ENCODE results near the gene DNAH1.

Gene DNAH1

DNA sequence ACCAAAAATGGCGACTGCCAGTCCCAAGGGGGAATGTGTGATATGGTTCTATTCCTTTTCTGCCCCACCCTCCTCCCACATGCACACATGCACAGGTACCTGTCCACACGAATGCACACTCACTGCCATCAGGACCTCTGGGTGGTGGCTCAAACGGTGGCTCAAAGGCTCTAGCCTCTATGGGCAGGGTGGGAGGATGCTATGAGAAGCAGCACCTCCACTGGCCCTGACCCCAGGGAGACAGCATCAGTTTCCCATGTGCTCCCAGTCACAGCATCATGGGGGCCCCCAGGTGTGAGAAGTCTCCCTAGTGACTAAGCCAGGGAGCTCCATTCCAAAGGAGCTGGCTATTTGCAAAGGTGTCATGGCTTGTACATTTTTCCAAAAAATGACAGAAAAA, 112.9 kb downstream of the DNAH1 start:
- ATAC-seq = no peak
- no peaks in the 10 kb centered on the region for H3K4me1 Mint-ChIP-seq
- H3K9me3 Mint-ChIP-seq = no peaks in the 10 kb centered on the region
- no peak overlapping the region for H3K4me3 Mint-ChIP-seq
- no peak overlapping the region for H3K27ac Mint-ChIP-seq
- no peaks in the 10 kb centered on the region for H3K27me3 Mint-ChIP-seq
- no peaks in the 10 kb centered on the region for H3K36me3 Mint-ChIP-seq

DNA sequence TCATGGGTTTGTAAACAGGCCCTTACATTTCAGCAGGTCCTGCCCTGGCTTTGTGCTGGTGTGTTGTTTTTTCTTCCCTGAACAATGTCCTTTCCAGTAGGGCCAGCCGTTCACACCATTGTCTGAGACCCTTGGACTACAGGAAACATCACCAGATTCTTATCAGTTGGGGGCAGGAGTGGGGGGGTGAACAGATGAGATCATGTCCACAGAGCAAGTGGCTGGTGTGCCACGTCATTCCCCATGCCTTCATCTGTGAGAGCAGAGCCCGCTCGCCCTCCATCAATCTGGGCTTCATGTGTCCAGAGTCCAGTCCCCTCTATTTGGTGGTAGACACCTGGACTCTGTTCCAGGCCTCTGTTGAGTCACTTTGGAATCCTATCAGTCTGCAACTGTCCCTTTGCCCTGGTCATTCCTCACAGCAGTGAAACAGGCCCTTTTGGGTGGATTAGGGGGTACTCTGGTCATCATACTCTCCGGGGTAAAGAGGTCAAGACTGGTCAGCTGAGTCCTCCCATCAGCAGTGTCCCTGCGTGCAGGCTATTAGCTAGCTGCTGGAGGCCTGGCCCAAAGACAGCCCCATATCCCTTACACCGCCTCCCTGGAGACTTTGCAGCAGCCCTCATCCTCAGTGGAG, 113.8 kb downstream of the DNAH1 start:
- no peak overlapping the region for H3K4me3 Mint-ChIP-seq
- ATAC-seq = no peak
- no peaks in the 10 kb centered on the region for H3K4me1 Mint-ChIP-seq
- H3K9me3 Mint-ChIP-seq = no peaks in the 10 kb centered on the region
- no peaks in the 10 kb centered on the region for H3K27me3 Mint-ChIP-seq
- H3K27ac Mint-ChIP-seq = no peak overlapping the region
- H3K36me3 Mint-ChIP-seq = no peaks in the 10 kb centered on the region

DNA sequence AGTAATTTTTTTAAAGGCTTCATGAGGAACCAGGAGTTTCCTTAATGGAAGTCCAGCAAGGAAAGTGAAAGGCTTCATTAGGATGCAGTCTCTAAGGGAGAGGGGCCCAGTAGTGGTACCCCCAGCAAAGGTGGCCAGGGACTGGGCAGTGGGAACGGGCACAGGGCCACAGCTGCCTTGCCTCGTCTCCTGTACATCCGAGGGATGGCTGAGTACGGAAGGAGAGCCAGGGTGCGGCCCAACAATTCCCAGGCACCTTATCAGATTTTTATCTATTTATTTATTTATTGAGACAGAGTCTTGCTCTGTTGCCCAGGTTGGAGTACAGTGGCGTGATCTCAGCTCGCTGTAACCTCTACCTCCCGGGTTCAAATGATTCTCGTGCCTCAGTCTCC, 114.3 kb downstream of the DNAH1 start:
- Mint-ChIP-seq H3K4me3 (no peak overlapping the region), H3K27ac (no peak overlapping the region), H3K36me3 (no peaks in the 10 kb centered on the region), H3K9me3 (no peaks in the 10 kb centered on the region), H3K4me1 (no peaks in the 10 kb centered on the region), H3K27me3 (no peaks in the 10 kb centered on the region)
- ATAC-seq = no peak

DNA sequence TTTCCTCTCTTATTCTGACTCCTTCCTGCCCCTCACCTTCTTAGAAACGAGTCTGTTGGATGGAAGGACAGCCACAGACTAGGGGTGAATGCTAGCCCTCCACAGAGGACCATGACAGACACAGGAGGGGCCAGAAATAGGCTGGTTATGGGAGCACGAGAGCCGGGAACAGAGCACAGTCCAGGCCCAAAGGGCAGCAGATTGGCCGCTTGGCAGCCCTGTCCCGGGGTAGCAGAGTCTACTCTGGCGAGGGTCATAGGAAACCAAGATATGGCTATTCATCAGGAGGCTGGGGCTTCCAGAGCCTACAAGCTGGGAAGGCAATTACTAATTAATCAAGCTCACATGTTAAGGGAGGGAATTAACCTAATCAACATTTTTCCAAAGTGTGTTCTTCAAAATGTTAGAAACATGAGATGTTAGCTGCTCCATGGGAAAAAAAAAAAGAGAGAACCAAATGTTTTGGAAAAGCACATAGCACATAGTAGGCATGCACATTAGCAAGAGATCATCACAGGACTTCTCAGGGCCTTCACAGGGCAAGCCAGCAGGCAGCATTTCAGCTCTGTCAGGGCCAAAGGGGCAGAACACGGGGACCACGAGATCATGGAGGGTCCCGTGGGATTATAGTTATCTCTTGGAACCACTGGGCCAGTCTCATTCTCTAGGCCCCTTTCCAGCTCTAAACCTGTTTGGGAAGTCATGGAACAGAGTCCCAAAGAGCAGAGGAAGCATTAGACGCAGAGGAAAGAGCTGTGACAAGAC, 115.5 kb downstream of the DNAH1 start:
- Mint-ChIP-seq H3K9me3 (no peaks in the 10 kb centered on the region), H3K27me3 (peaks cover 8% of the 10 kb centered on the region), H3K36me3 (no peaks in the 10 kb centered on the region), H3K4me3 (no peak overlapping the region), H3K4me1 (no peaks in the 10 kb centered on the region), H3K27ac (no peak overlapping the region)
- ATAC-seq = no peak

DNA sequence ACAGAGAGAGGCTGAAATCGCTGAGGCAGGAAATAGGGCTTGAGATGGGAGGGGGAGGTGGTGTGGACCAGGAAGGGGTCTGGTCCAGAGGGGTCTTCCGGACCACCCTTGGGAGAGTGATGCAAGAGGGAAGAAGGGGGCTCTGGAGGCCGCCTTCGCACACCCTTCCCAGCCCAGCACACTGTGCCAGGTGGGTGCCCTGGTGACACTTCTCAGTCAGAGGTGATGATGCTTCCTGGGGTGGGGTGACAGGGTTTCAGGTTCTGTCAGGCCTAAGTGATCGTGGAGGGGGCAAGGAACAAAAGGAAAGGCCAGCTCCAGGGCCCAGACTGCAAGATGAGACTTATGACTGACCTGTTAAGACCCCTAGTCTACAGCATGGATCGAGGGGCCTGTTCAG, 116.1 kb downstream of the DNAH1 start:
- Mint-ChIP-seq H3K27me3 (peaks cover 8% of the 10 kb centered on the region), H3K4me1 (no peaks in the 10 kb centered on the region), H3K4me3 (no peak overlapping the region), H3K36me3 (no peaks in the 10 kb centered on the region), H3K9me3 (no peaks in the 10 kb centered on the region), H3K27ac (no peak overlapping the region)
- ATAC-seq = no peak

DNA sequence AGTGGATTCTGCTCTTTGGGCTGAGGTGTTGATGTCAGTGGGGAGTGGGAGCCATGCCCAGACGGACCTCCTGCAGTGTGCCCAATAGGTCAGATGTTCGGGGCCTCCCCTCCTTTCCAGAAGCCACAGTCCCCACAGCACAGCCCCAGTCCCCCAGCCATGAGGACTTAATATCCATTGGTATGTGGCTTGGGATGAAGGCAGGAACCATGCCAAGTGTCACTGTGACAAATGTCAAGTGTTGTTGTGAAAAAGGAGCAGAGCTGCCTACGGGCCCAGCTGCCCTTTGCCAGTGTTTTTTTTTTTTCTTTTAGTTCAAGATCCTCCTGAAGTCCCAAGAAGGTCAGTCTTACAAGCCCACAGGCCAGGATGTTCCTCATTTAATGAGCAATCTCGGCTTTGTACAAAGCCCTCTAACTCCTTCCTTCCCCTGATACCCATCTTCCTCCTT, 116.6 kb downstream of the DNAH1 start:
- peaks cover 8% of the 10 kb centered on the region for H3K27me3 Mint-ChIP-seq
- H3K9me3 Mint-ChIP-seq = no peaks in the 10 kb centered on the region
- ATAC-seq = no peak
- no peak overlapping the region for H3K27ac Mint-ChIP-seq
- no peaks in the 10 kb centered on the region for H3K4me1 Mint-ChIP-seq
- H3K4me3 Mint-ChIP-seq = no peak overlapping the region
- no peaks in the 10 kb centered on the region for H3K36me3 Mint-ChIP-seq

DNA sequence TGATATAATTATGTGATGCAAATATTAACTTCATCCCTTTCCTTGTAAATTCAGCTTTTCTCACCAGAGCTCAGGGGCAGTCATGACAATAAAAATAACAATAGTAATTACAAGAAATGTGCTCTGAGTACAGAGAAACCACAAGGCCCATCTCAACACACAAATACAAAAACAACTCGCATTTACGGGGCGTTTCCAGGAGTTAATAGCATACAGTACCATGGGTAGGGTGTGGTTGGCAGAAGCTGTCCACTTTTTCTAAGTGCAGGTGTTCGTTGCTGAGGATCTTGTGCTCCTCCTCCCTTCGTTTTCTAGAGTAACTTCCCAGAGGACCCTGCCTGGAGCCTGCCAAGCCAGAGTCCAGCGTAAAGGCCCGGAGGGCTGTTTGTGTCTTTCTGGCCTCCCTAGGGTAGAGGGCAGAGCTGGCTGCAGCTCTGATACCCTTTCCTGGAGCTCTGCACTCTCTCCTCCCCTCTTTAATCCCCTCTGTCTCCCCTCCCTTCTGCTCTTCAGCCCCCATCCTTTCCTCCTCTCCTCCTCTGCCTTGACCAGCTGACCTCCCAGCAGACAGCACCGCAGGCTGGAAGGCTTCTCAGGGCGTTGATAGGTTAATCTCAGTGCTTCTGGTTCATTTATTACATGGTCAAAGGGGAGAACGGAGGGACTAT, 117.3 kb downstream of the DNAH1 start:
- Mint-ChIP-seq H3K27ac (no peak overlapping the region), H3K27me3 (peaks cover 8% of the 10 kb centered on the region), H3K36me3 (no peaks in the 10 kb centered on the region), H3K9me3 (no peaks in the 10 kb centered on the region), H3K4me3 (no peak overlapping the region), H3K4me1 (no peaks in the 10 kb centered on the region)
- ATAC-seq = no peak

DNA sequence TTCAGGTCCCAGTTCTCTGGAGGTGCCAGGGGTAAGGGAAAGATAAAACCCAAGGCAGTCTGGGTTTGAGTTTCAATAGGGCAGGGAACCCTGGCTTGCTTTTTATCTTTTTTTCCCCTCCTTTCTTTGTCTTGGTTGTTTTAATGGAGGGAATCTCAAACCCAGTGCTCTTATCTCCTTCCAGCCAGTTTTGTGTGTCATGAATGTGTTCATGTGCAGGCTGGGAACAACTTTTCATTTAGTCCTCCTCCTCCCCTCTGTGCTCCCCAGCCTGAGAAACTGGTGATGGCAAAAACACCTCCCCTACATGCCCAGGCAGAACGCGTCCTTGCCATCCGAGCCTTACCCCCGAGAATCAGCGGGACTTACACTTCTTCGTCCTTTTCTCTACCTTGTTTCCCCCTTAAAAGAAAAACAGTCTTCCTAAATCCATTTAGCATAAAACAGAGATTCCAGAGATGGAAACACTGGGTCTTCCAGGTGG, 117.9 kb downstream of the DNAH1 start:
- Mint-ChIP-seq H3K27ac (no peak overlapping the region), H3K9me3 (no peaks in the 10 kb centered on the region), H3K4me3 (no peak overlapping the region), H3K27me3 (peaks cover 8% of the 10 kb centered on the region), H3K4me1 (no peaks in the 10 kb centered on the region), H3K36me3 (no peaks in the 10 kb centered on the region)
- ATAC-seq = no peak

DNA sequence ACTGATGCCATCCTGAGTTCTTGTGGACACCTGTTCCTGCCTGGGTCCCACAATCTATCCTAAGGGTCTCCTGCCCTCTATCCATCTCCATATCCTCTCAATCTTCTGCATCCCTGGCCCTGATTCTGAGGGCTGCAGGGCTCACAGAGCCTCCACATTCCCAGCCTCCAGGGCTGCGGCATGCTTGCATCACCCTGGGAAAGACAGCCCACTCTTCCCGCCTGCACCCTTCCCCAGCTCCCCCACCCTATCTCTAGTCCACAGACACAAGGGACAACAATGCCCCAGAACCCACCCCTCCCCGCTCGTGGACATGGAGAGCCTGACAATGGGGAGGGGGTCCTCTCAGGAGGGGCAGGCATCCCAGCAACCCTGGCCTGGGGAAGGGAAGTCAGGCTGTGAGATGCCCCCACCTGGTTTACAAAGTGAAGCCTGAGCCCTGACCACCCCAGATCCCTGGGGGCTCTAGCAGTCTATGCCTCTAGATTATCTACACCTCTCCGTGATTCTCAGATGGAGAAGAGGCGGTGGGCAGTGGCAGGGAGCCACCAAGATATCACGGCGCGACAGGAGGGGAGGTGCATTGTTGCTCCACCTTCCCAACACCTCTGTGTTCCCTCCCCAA, 118.5 kb downstream of the DNAH1 start:
- Mint-ChIP-seq H3K4me3 (no peak overlapping the region), H3K27me3 (peaks cover 8% of the 10 kb centered on the region), H3K4me1 (no peaks in the 10 kb centered on the region), H3K27ac (no peak overlapping the region), H3K9me3 (no peaks in the 10 kb centered on the region), H3K36me3 (no peaks in the 10 kb centered on the region)
- ATAC-seq = no peak

DNA sequence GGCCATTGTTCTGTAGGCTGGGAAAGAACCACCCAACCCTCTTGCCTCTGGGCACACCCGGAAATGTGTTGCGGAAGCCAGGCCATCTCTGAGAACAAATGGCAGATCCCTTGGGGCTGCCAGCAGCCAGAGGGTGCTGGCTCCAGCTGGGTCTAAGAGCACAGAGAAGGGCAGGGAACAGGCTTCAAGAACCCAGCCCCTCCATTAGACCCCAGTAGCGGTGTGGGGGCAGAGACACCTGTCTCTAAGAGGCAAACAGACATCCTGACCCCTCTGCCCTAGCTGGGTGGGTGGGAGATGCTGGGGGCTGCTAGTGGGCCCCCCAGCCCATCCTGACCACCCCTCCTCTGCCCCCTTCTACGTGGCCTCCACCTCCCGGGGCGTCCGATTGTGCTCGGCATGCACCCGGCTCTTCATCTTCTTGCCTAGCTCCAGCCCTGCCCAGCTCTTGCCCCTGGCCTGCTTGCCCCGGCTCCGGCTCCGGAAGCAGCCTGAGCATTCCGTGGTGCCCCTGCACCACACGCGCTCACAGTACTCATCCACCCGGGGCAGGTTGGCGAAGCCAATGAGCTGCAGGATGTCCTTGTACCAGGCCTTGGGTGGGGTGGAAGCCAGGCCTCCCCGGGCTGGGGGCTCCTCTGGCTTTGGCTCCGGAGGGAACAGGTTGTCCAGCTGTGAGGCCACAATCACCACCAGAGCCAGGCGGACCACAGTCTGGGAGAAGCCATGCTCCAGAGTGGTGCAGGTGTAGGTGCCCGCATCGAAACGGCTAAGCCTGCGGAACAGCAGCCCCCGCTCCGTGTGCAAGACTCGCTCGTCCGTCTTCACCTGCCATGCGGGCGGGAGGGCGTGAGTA, 119.4 kb downstream of the DNAH1 start:
- Mint-ChIP-seq H3K9me3 (no peaks in the 10 kb centered on the region), H3K27me3 (peaks cover 8% of the 10 kb centered on the region), H3K27ac (no peak overlapping the region), H3K36me3 (no peaks in the 10 kb centered on the region), H3K4me1 (no peaks in the 10 kb centered on the region), H3K4me3 (no peak overlapping the region)
- ATAC-seq = no peak

DNA sequence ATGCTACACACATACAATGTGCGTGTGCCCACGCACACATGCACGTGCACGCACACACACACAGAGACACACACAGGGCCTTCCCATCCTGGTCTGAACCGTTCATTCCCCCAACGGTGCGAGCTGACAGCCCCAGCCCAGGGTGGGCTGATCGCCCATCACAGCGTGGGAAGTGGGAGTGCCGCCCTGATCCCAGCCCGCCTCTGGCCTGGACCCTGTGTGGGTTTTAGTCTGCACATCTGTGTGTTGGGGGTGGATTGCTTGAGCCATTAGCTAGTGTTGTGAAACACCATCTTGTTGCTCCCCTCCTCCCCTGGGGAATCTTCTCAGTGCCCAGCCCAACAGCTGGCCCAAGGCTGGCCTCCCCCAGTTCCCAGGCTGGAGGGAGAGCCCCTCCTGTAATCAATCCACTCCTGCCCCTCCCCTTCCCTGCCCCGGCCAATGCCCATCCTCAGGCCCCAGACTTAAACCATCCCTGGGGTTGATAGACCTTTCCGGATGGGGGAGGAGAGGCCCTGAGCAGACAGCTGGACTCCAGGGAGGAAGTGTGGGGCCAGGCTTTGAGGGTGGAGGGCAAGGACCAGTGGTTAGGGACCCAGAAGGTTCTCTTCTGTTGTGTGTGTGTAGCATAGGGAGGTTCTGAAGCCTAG, 120.5 kb downstream of the DNAH1 start:
- H3K36me3 Mint-ChIP-seq = no peaks in the 10 kb centered on the region
- H3K27me3 Mint-ChIP-seq = peaks cover 8% of the 10 kb centered on the region
- ATAC-seq = no peak
- H3K4me3 Mint-ChIP-seq = no peak overlapping the region
- H3K27ac Mint-ChIP-seq = no peak overlapping the region
- H3K9me3 Mint-ChIP-seq = no peaks in the 10 kb centered on the region
- H3K4me1 Mint-ChIP-seq = no peaks in the 10 kb centered on the region

DNA sequence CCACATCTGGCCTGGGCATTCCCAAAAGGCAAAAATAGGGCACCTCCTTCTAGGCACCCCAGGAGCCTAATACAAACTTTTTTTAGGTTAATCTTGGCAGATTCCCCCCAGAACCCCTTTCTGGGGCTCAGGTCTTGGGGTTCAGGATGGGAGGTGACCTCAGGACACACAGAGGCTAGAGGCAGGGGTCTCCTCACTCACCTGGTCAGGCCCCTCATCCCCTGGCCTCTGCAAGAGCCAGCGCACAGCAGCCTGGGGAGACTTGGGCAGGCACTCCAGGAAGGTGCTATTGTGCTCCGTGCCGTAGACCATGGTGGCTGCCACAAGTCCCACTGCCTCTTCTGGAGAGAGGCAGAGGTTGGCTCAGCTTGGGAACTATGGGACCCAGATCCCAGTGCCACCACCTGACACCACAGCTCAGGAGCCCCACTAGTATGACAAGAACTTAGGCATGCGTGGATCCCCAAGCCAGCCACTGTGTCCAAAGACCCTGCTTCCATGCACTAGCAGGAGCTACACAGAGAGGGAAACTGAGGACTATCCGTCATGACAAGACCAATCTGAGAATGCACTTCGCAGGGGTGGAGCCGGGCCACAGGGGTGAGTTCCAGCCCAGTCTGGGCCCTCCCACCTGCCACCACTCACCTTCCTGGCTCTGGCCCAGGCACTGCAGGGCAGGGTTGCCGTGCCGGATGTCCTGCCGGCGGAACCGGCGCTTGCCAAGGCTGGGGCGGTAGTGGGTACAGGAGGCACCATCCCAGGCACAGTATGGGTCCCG, 121.4 kb downstream of the DNAH1 start:
- no peaks in the 10 kb centered on the region for H3K36me3 Mint-ChIP-seq
- H3K9me3 Mint-ChIP-seq = no peaks in the 10 kb centered on the region
- H3K27ac Mint-ChIP-seq = no peak overlapping the region
- ATAC-seq = no peak
- peaks cover 8% of the 10 kb centered on the region for H3K27me3 Mint-ChIP-seq
- H3K4me3 Mint-ChIP-seq = no peak overlapping the region
- no peaks in the 10 kb centered on the region for H3K4me1 Mint-ChIP-seq

DNA sequence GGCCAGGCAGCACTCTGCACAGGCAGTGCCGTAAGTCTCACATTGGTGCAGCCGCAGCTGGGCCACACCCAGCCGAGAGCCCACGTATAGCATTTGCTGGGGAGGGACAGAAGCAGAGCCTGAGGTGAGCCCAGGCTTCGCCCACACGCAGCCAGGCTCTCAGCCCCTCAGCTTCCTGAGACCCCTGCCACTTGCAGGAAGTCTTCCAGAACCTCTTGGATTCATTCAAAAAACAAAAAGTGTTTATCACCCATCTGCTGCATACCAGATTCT, 121.9 kb downstream of the DNAH1 start:
- H3K27ac Mint-ChIP-seq = no peak overlapping the region
- no peaks in the 10 kb centered on the region for H3K9me3 Mint-ChIP-seq
- H3K4me3 Mint-ChIP-seq = no peak overlapping the region
- peaks cover 8% of the 10 kb centered on the region for H3K27me3 Mint-ChIP-seq
- H3K4me1 Mint-ChIP-seq = no peaks in the 10 kb centered on the region
- no peaks in the 10 kb centered on the region for H3K36me3 Mint-ChIP-seq
- no peak for ATAC-seq
